GM12801 (cell line): ENCODE data around the gene ELF5.

ENCODE experiments used
- TF ChIP-seq, protein P1 (sequence below): IDR thresholded peaks from one replicate; pipeline ENCODE4 v1.5.1; 2011; ENCODE audit warnings: control low read depth; ENCODE audit not compliant: insufficient read length; ENCODE audit errors: extremely low read depth

The ELF5 gene

DNA sequence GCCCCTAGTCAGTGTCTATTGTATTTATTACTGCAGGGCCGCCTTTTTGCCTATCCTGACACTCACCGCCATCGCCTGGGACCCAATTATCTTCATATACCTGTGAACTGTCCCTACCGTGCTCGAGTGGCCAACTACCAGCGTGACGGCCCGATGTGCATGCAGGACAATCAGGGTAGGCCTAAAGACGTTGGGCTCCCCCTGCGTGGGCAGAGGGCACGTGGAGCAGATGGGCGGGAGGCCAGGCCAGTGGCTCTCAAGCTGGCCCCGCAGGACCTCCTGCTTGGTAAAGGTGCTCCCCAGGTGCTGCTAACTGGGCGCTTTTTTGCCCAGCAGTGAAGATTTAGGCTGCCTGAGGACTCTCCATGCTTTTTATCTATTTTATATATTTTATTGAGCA lies 52.4 kb downstream of the ELF5 start:
- TF ChIP-seq, protein P1, sequence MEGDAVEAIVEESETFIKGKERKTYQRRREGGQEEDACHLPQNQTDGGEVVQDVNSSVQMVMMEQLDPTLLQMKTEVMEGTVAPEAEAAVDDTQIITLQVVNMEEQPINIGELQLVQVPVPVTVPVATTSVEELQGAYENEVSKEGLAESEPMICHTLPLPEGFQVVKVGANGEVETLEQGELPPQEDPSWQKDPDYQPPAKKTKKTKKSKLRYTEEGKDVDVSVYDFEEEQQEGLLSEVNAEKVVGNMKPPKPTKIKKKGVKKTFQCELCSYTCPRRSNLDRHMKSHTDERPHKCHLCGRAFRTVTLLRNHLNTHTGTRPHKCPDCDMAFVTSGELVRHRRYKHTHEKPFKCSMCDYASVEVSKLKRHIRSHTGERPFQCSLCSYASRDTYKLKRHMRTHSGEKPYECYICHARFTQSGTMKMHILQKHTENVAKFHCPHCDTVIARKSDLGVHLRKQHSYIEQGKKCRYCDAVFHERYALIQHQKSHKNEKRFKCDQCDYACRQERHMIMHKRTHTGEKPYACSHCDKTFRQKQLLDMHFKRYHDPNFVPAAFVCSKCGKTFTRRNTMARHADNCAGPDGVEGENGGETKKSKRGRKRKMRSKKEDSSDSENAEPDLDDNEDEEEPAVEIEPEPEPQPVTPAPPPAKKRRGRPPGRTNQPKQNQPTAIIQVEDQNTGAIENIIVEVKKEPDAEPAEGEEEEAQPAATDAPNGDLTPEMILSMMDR = no peak

- TF ChIP-seq, protein P1 = no peak
Observed at GRCh38 chr11:34460278-34460677, 53.3 kb downstream of the ELF5 start.

GRCh38 chr11:34459507-34460162 lies 54.0 kb downstream of the ELF5 start:
- TF ChIP-seq, protein P1 = no peak

DNA sequence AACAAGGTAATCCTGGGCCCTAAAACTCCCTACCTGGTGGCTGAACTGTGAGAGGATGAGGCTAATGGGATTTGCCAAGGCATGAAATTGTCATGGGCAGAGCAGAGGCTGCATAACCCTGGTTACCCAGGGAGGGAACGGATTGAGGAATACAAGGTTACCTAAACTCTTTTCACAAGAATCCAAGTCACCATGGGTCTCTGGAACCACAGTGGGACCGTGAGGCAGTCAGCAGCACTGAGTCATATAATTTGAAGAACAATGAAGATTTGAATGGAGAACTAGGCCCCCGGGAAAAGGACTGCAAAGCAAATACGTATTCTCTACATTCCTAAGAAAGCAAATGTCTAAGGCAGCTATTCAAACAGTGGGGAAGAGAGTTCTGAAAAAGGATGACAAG lies 55.1 kb downstream of the ELF5 start:
- TF ChIP-seq, protein P1 = no peak

GRCh38 chr11:34457607-34458006 lies 56.0 kb downstream of the ELF5 start:
- TF ChIP-seq, protein P1 = no peak

- TF ChIP-seq, protein P1 = no peak
Observed at GRCh38 chr11:34454308-34455032, 59.1 kb downstream of the ELF5 start.

DNA sequence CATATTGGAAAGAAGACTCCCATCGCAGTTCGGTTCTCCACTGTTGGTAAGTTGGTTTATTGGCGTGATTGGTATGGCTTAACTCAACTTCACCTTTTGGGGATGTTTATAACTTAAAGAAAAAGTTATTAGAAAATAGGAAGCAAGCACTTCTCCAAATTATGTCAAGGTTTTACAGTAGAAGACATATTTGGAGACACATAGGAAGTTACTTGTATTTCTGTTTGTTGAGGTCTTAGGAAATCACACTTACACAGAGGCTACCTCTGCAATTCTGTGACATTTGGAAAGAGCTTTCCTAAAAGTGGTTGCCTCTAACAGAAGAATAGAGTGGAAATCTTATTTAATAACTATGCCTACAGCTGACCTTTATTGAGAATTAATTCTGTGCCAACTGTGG lies 62.5 kb downstream of the ELF5 start:
- TF ChIP-seq, protein P1 = no peak
